ENCODE results near the gene PRSS56. TPM values are rescaled to one million over a fixed set of nuclear protein-coding genes. Genes with fewer than 3 reads are reported as not detected.

Gene PRSS56
- total and polyA plus RNA-seq, 2 of the 13 experiments (the other 11 are each of a cell fraction or from before 2014, with no cell fraction given), result not detected

DNA sequence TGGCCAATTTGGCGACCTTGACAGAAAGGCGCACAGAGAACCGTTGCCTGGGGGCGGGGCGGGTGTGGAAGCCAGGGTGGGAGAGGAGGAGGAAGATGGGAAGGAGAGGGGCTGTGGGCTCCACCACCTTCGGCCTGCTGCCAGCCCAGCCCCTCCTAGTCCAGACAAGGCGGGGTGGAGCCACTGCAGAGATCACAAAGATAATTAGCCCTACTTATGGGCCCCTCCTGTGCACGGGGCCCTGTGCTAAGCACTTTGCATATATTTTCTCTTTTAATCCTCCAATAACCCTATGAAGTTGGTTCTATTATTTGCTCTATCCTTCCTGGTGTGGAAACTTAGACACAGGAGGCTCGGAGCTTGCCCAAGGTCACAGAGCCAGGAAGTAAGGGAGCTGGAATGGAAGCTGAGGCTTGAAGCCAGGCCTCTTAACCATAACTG is 18.8 kb upstream of the PRSS56 start (continued):
- TF ChIP-seq, protein P1, sequence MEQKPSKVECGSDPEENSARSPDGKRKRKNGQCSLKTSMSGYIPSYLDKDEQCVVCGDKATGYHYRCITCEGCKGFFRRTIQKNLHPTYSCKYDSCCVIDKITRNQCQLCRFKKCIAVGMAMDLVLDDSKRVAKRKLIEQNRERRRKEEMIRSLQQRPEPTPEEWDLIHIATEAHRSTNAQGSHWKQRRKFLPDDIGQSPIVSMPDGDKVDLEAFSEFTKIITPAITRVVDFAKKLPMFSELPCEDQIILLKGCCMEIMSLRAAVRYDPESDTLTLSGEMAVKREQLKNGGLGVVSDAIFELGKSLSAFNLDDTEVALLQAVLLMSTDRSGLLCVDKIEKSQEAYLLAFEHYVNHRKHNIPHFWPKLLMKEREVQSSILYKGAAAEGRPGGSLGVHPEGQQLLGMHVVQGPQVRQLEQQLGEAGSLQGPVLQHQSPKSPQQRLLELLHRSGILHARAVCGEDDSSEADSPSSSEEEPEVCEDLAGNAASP (CRISPR knock-in tag; IDR thresholded peaks at IDR 0.05; ENCODE audit: borderline replicate concordance), result no peak
- TF ChIP-seq CREB1 (IDR thresholded peaks at IDR 0.05) (no peak), CREB1 (CRISPR knock-in tag; IDR thresholded peaks at IDR 0.05) (no peak), ZNF83 (CRISPR knock-in tag; IDR thresholded peaks at IDR 0.05; ENCODE audit: borderline replicate concordance) (no peak), HNRNPH1 (optimal IDR thresholded peaks at IDR 0.05; ENCODE audit: low read depth, low read length) (no peak), ZNF550 (CRISPR knock-in tag; IDR thresholded peaks at IDR 0.05; ENCODE audit: borderline replicate concordance) (no peak), ESRRA (CRISPR knock-in tag; IDR thresholded peaks at IDR 0.05; ENCODE audit: low read depth) (no peak), RBM22 (optimal IDR thresholded peaks at IDR 0.05; ENCODE audit: low read length) (no peak), PCBP1 (IDR thresholded peaks at IDR 0.05; ENCODE audit: borderline replicate concordance, low read depth, low read length) (no peak), ZNF543 (CRISPR knock-in tag; IDR thresholded peaks at IDR 0.05) (no peak)
- TF ChIP-seq, protein P2, sequence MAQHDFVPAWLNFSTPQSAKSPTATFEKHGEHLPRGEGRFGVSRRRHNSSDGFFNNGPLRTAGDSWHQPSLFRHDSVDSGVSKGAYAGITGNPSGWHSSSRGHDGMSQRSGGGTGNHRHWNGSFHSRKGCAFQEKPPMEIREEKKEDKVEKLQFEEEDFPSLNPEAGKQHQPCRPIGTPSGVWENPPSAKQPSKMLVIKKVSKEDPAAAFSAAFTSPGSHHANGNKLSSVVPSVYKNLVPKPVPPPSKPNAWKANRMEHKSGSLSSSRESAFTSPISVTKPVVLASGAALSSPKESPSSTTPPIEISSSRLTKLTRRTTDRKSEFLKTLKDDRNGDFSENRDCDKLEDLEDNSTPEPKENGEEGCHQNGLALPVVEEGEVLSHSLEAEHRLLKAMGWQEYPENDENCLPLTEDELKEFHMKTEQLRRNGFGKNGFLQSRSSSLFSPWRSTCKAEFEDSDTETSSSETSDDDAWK (CRISPR knock-in tag; IDR thresholded peaks at IDR 0.05), result no peak
- TF ChIP-seq, protein P3, sequence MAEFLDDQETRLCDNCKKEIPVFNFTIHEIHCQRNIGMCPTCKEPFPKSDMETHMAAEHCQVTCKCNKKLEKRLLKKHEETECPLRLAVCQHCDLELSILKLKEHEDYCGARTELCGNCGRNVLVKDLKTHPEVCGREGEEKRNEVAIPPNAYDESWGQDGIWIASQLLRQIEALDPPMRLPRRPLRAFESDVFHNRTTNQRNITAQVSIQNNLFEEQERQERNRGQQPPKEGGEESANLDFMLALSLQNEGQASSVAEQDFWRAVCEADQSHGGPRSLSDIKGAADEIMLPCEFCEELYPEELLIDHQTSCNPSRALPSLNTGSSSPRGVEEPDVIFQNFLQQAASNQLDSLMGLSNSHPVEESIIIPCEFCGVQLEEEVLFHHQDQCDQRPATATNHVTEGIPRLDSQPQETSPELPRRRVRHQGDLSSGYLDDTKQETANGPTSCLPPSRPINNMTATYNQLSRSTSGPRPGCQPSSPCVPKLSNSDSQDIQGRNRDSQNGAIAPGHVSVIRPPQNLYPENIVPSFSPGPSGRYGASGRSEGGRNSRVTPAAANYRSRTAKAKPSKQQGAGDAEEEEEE (CRISPR knock-in tag; IDR thresholded peaks at IDR 0.05; ENCODE audit: borderline replicate concordance), result no peak

Measured in HepG2 (cell line).